Suprapubic skin (tissue), 3 donors: ENCODE measurements around the gene DHRS4L2.
"Not testable (repeated sequence)": the region's sequence is repeated elsewhere in the genome, so short reads cannot be mapped to it uniquely, and the experiment has no call there.

ENCODE experiments used
- CTCF ChIP-seq, 2 donors: fragments of 200-600 bp in 1 of 2; fragments of 450-650 bp in 1 of 2; sonication (generic) in 1 of 2; IDR thresholded peaks; one replicate each; pipeline ENCODE4 v1.5.1; 2016 to 2019; ENCODE audit warnings: antibody characterized with exemption in 2 of 2, mild to moderate bottlenecking in 1 of 2, moderate library complexity in 1 of 2
- POLR2A ChIP-seq, 2 donors: fragments of 450-650 bp; IDR thresholded peaks; one replicate each; pipeline ENCODE4 v1.6.1; 2017; ENCODE audit warnings: antibody characterized with exemption in 2 of 2, mild to moderate bottlenecking in 2 of 2, moderate library complexity in 2 of 2

GRCh38 chr14:24036963-24037657 lies 48.4 kb downstream of the DHRS4L2 start:
- TF ChIP-seq CTCF, POLR2A (IDR thresholded peaks at IDR 0.05): not testable (repeated sequence)
